Measurements from ENCODE around the gene BCR.

BCR gene

GRCh38 chr22:23260645-23261581 lies 80.6 kb downstream of the BCR start:
- DNase-seq = no peak

GRCh38 chr22:23261900-23262450 lies 81.7 kb downstream of the BCR start:
- no peak for DNase-seq

DNA sequence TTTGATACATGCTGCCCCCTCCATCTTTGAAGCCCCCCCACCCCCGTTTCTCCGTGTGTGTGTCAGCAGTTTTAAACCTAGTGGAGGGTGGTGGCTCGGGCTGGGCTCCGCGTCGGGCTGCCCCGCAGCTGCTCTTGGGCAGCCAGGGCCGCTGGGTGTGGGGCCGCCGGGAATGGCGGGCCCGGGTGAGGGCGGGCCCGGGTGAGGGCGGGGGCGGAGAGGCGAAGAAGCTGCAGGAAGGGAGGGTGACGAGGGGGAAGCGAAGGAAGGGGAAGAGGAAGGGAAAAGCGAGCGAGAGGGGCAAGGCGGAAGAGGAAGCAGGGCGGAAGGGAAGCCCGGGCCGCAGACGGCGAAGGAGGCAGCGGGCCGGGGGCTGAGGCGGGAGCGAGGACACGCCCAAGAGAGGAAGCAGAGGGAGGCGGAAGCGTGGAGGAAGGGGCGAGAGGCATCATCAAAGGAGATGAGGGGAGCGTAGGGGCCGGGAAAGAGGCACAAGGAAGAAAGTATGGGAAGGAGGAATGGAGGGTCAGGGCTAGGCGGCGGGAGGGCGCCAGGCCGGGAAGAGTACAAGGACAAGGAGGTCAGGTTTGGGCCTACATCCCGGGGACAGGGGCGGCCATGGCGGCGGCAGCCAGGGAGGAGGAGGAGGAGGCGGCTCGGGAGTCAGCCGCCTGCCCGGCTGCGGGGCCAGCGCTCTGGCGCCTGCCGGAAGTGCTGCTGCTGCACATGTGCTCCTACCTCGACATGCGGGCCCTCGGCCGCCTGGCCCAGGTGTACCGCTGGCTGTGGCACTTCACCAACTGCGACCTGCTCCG lies 82.4 kb downstream of the BCR start:
- DNase-seq = no peak

DNA sequence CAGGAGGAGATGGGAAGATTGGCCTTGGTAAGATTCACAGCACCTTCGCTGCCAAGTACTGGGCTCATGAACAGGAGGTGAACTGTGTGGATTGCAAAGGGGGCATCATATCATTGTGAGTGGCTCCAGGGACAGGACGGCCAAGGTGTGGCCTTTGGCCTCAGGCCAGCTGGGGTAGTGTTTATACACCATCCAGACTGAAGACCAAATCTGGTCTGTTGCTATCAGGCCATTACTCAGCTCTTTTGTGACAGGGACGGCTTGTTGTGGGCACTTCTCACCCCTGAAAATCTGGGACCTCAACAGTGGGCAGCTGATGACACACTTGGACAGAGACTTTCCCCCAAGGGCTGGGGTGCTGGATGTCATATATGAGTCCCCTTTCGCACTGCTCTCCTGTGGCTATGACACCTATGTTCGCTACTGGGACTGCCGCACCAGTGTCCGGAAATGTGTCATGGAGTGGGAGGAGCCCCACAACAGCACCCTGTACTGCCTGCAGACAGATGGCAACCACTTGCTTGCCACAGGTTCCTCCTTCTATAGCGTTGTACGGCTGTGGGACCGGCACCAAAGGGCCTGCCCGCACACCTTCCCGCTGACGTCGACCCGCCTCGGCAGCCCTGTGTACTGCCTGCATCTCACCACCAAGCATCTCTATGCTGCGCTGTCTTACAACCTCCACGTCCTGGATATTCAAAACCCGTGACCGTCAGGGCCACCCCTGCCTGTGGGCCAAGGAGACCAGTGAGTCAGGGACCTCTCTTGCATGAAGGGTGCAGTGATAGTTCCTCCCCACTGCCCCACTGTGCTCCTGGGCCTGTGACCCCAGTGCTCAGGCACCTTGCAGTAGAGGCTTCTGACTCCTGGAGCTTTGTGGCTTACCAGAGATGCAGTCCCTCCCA lies 83.6 kb downstream of the BCR start:
- DNase-seq = no peak

GRCh38 chr22:23264610-23265367 lies 84.5 kb downstream of the BCR start:
- no peak for DNase-seq

- DNase-seq = no peak
Measured at GRCh38 chr22:23265368-23265700, 85.0 kb downstream of the BCR start.

GRCh38 chr22:23266780-23267179 lies 86.5 kb downstream of the BCR start:
- DNase-seq = no peak

DNA sequence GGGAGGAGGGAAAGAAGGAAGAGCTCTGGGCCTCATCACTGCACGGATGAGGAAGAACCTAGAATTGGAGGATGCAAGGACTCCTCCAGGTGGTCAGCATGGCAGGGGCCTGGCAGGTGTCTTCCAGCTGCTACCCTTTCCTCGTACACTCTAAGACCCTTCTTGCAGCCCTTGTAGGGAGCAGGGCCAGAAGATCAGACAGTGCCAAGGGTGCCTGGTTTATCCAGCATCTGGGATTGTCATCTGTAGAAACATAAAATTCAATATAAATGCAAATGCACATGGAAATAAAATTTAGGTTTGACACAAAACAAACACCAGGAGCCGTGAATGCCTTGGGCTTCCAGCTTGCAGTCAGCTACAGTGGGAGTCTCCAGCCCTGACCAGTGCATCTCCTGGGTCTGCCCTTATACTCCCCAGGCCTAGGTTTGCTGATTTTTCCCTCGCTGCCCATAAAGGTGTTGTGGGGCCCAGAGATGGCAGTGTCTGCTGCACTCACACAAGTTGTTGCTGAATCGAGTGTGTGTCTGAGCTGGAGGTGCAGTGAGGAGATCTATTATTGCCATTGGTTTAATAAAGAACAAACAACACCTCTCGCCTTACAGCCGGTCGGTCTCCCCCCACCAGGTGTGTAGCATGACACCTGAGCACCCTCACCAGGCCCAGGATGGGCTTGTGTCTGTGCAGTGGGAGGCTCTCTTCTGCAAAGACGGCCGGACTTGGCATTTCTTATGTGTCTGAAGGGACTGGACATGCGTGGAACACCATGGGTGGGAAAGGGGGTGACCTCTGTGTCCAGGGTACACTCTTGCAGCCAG lies 87.1 kb downstream of the BCR start:
- DNase-seq = no peak

- DNase-seq = no peak
Measured at GRCh38 chr22:23268139-23268712, 87.9 kb downstream of the BCR start.

- DNase-seq = no peak
Measured at GRCh38 chr22:23268877-23269276, 88.6 kb downstream of the BCR start.

DNA sequence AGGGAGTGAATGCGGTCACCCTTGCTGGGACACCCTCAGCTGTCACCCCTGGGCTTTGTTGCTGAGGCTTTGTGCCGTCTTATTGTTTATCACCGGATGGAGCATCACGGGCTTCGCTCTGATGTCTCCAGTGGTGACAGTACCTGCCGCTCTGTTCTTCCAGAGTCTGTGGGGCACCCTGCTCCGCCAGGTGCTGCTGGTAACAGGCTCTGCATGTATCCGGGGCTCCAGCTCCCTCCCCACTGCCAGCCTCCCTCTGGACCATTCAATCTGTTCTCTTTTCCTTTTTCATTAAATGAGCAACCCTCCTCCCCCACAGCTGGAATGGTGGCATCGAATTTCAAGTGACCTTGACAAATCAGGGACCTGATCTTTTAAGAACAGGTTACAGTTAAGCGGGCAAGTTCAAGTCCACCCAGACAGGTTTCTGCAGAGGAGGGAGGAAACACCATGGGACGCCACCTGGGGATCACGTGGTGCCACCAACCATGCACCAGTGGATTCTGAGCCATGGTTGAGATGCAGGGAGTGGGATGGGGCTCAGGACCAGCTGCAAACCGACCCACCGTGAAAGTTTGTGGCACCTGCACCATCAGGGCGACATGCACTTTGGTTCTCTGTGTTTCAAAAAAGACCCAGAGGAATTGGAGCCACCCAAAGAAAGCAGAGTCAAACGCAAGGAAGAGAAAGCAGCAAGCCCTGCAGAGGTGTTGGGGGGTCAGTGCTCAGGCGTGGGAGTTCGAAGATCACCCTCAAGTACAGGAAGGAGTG lies 89.3 kb downstream of the BCR start:
- DNase-seq = peak; percentile 59

- no peak for DNase-seq
Measured at GRCh38 chr22:23270212-23270733, 90.0 kb downstream of the BCR start.

- DNase-seq = no peak
Measured at GRCh38 chr22:23270798-23271596, 90.7 kb downstream of the BCR start.

GRCh38 chr22:23271597-23271908 lies 91.2 kb downstream of the BCR start:
- no peak for DNase-seq

DNA sequence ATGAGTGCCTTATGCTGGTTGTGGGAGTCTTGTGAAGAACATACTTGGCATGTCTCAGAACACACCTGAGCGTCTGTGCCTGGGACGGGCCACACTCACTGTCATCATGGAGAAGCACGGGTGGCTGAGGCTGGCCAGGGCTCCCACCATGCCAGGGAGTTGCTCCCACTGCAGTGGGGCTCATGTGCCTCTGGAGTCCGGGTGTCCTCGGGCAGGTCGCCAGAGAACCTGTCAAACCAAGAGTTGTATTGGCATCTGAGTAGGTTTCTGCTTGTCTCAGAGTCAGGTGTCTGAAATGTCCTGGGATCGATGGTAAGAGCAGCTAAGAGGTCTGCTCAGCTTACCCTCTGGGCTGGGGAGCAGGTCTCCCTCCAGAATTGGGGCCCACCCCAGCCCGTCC lies 92.1 kb downstream of the BCR start:
- DNase-seq = no peak

DNA sequence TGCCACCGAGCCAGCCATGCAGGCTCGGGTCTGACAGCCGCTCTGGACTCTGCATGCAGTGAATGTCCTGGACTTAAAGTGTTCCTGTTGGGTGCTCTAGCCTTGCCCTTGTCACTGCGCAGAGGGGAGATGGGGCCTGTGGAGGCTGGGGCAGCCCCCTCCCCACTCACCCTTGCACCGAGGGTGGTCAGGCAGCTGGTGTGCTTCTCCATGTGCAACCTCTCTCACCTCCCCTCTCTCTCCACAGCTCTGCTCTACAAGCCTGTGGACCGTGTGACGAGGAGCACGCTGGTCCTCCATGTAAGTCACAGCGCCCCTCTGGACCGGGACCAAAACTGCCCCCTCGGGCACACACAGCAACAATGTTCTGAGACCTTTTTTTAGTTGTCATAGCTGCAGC lies 92.5 kb downstream of the BCR start:
- DNase-seq = no peak

DNA sequence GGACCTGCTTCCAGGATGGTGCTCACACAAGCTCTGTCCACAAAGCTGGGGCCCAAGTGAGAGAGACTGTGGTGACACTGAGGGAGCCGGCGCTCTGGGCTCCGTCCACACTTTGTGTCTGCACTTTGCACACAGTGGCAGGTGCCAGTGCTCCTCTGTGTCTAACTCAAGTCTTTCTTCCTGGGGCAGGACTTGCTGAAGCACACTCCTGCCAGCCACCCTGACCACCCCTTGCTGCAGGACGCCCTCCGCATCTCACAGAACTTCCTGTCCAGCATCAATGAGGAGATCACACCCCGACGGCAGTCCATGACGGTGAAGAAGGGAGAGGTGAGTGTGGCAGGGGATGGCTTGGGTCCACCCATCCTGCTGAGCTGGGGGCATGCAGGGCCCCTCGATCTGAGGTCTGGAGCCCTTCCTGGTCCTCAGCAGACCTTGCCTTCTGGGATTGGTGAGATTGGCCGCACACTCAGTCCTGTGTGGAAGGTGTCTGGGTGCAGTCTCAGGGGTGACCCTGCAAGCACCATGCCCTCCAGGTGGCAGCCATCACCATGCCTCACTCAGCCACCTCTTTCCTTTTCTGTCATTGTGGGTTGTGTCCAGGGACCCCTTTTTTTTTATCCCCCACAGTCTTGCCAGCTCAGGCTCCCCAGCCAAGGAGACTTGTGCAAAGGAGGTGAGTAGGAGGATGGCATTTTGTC lies 93.3 kb downstream of the BCR start:
- DNase-seq = no peak

- no peak for DNase-seq
Measured at GRCh38 chr22:23274146-23274526, 93.8 kb downstream of the BCR start.

Measured in right kidney (tissue), 1 donor.